ENCODE measurements around the gene TSPAN12. TPM values are rescaled to one million over a fixed set of nuclear protein-coding genes. Genes with fewer than 3 reads are reported as not detected.

The TSPAN12 gene
- total and polyA plus RNA-seq, 2 of the 4 experiments (the other 2 are of a cell fraction) = 0.36 to 0.72 TPM

DNA sequence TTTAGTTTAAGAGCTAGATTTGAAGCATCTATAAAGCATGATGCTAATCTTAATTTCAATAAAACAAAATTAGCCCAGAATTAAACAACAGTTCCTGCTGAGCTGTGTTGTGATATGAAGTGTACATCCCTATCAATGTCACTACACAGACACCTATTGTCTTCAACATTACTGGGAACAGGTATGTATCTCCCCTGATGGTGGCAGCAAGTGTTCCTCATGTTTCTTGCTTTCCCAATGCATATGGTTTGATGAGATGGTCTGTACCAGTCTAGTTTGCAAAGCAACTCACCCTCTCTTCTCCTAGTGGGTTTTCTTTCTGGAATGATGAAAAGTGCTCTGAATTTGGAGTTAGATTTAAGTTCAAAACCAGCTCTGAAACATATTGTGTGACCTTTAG, 38.1 kb downstream of the TSPAN12 start:
- dilution Hi-C loops (cut with HindIII; ENCODE audit: low sequenced_read_pairs, unreplicated experiment) (no loop called here), intact Hi-C loops (cut with micrococcal nuclease) (no loop called here), in situ Hi-C loops (cut with MboI; ENCODE audit: low sequenced_read_pairs) (no loop called here)
- no peak overlapping the region for H4K91ac ChIP-seq (ENCODE audit: insufficient read depth, low read depth, low read length)
- no peak overlapping the region for H2BK5ac ChIP-seq (ENCODE audit: low read depth, low read length, poor library complexity, severe bottlenecking)
- H2AFZ ChIP-seq (replicated peaks; ENCODE audit: low read length, poor library complexity) = no peak overlapping the region
- no peaks in the 10 kb centered on the region; the same call in 1 of the 2 replicates for H3K4me1 ChIP-seq (ENCODE audit: control insufficient read depth, insufficient read depth, low read length)
- no peak overlapping the region for H3K4me3 ChIP-seq (ENCODE audit: insufficient read depth, low read depth, low read length)
- H2BK120ac ChIP-seq (ENCODE audit: low read depth, low read length) = no peak overlapping the region
- H2AK5ac ChIP-seq (ENCODE audit: low read depth, low read length) = no peak overlapping the region
- no peaks in the 10 kb centered on the region for H3K79me1 ChIP-seq (ENCODE audit: low read depth in 1 of 2, low read length in 2 of 2)
- H3K27ac ChIP-seq (ENCODE audit: insufficient read depth, low read length) = no peak overlapping the region
- BruUV-seq (replicated peaks) = no TSS peak
- H2BK20ac ChIP-seq (ENCODE audit: low read depth, low read length) = no peak overlapping the region
- H3K14ac ChIP-seq (replicated peaks; ENCODE audit: low read depth, low read length) = no peak overlapping the region
- H4K5ac ChIP-seq (ENCODE audit: low read depth, low read length) = no peak overlapping the region
- no peak overlapping the region for H3K56ac ChIP-seq (ENCODE audit: extremely low read depth, insufficient read depth, low read length)
- H3K9me1 ChIP-seq (ENCODE audit: insufficient read depth, low read length) = no peaks in the 10 kb centered on the region
- H3K27me3 ChIP-seq (ENCODE audit: control insufficient read depth, insufficient read depth, low read length) = no peaks in the 10 kb centered on the region
- peaks cover 4% of the 10 kb centered on the region for H3K36me3 ChIP-seq (ENCODE audit: control insufficient read depth, insufficient read depth, low read length)
- H3K4me2 ChIP-seq (ENCODE audit: low read depth, low read length) = no peak overlapping the region
- no peak overlapping the region for H2BK15ac ChIP-seq (ENCODE audit: low read depth, low read length)
- no peak overlapping the region for H2AK9ac ChIP-seq (replicated peaks; ENCODE audit: low read depth, low read length, poor library complexity)
- TF ChIP-seq CHD1 (IDR thresholded peaks at IDR 0.05; ENCODE audit: low read depth, low read length) (no peak), MXI1 (IDR thresholded peaks at IDR 0.05; ENCODE audit: borderline replicate concordance, low read depth, low read length) (no peak), FOS (IDR thresholded peaks at IDR 0.05; ENCODE audit: low read depth, low read length) (no peak)
- TF ChIP-seq, protein P1, sequence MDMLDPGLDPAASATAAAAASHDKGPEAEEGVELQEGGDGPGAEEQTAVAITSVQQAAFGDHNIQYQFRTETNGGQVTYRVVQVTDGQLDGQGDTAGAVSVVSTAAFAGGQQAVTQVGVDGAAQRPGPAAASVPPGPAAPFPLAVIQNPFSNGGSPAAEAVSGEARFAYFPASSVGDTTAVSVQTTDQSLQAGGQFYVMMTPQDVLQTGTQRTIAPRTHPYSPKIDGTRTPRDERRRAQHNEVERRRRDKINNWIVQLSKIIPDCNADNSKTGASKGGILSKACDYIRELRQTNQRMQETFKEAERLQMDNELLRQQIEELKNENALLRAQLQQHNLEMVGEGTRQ (IDR thresholded peaks at IDR 0.05; ENCODE audit: low read depth, low read length) = no peak
- TF ChIP-seq, protein P2, sequence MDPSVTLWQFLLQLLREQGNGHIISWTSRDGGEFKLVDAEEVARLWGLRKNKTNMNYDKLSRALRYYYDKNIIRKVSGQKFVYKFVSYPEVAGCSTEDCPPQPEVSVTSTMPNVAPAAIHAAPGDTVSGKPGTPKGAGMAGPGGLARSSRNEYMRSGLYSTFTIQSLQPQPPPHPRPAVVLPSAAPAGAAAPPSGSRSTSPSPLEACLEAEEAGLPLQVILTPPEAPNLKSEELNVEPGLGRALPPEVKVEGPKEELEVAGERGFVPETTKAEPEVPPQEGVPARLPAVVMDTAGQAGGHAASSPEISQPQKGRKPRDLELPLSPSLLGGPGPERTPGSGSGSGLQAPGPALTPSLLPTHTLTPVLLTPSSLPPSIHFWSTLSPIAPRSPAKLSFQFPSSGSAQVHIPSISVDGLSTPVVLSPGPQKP (IDR thresholded peaks at IDR 0.05; ENCODE audit: borderline replicate concordance, low read depth, low read length) = no peak
- ChIA-PET CTCF (no interaction called here), POLR2A (ENCODE audit: unreplicated experiment) (no interaction called here)
- no peak overlapping the region for H3K23ac ChIP-seq (ENCODE audit: low read depth, low read length)
- H3K18ac ChIP-seq (ENCODE audit: low read depth, low read length) = no peak overlapping the region
- no peak overlapping the region for H3K4ac ChIP-seq (ENCODE audit: low read depth, low read length)
- H4K20me1 ChIP-seq (ENCODE audit: insufficient read depth, low read length) = no peaks in the 10 kb centered on the region
- ATAC-seq (ENCODE audit: low read depth) = no peak
- no peak overlapping the region for H4K8ac ChIP-seq (ENCODE audit: low read depth in 2 of 2, low read length in 2 of 2)
- no peaks in the 10 kb centered on the region for H3K9me3 ChIP-seq (ENCODE audit: control insufficient read depth, insufficient read depth, low read length)
- no peak for DNase-seq
- no peak overlapping the region for H3K9ac ChIP-seq (ENCODE audit: low read depth, low read length)
